ENCODE data around the gene PARD3. TPM values are rescaled to one million over a fixed set of nuclear protein-coding genes. Genes with fewer than 3 reads are reported as not detected.

Gene PARD3
- total RNA-seq, 3 donors from 2014 or later (not counting 1 experiment from before 2014, with no cell fraction given), result 0.14 to 0.49 (median 0.38) TPM

- intact Hi-C loops (cut with micrococcal nuclease), result no loop called here
- H3K27me3 Mint-ChIP-seq (ENCODE audit: low read depth in 2 of 2), result peaks cover 0 to 7% of the 10 kb centered on the region in 2 donors
- Histone ChIP-seq H3K9me3 (ENCODE audit: control insufficient read depth, insufficient read depth, low read length) (no peaks in the 10 kb centered on the region), H3K36me3 (ENCODE audit: control insufficient read depth, insufficient read depth, low read length) (no peaks in the 10 kb centered on the region), H3K27ac (ENCODE audit: low read length) (no peak overlapping the region), H3K4me1 (ENCODE audit: control insufficient read depth, insufficient read depth, low read length) (no peaks in the 10 kb centered on the region), H3K4me3 (ENCODE audit: low read length) (no peak overlapping the region), H3K27me3 (ENCODE audit: control insufficient read depth, insufficient read depth, low read length) (no peaks in the 10 kb centered on the region)
- no peak for DNase-seq
- TF ChIP-seq CTCF (IDR thresholded peaks at IDR 0.05), result no peak
- H3K36me3 Mint-ChIP-seq, result no peaks in the 10 kb centered on the region
- ATAC-seq, result no peak
- no peaks in the 10 kb centered on the region for H3K4me1 Mint-ChIP-seq
- no peaks in the 10 kb centered on the region for H3K9me3 Mint-ChIP-seq
- WGBS (ENCODE audit: insufficient coverage), result 56% methylated on average over 1 of the region's 3 CpGs
- H3K4me3 Mint-ChIP-seq, result no peak overlapping the region
- no peak overlapping the region for H3K27ac Mint-ChIP-seq
These were observed 415.0 kb downstream of the PARD3 start for GRCh38 chr10:34400075-34400474.

GRCh38 chr10:34399013-34399412 lies 416.1 kb downstream of the PARD3 start:
- 74% methylated on average over 6 of the region's 7 CpGs for WGBS (ENCODE audit: insufficient coverage)
- no peaks in the 10 kb centered on the region for H3K4me1 Mint-ChIP-seq

GRCh38 chr10:34397324-34397723 lies 417.8 kb downstream of the PARD3 start:
- ATAC-seq (no peak), DNase-seq (no peak)
- no peaks in the 10 kb centered on the region for H3K36me3 Mint-ChIP-seq
- no peak overlapping the region for H3K4me3 ChIP-seq (ENCODE audit: low read length)
- peaks cover 0 to 7% of the 10 kb centered on the region in 2 donors for H3K27me3 Mint-ChIP-seq (ENCODE audit: low read depth in 2 of 2)
- no peaks in the 10 kb centered on the region for H3K27me3 ChIP-seq (ENCODE audit: control insufficient read depth, insufficient read depth, low read length)
- H3K36me3 ChIP-seq (ENCODE audit: control insufficient read depth, insufficient read depth, low read length), result no peaks in the 10 kb centered on the region
- no peak overlapping the region for H3K27ac Mint-ChIP-seq
- no peaks in the 10 kb centered on the region for H3K4me1 ChIP-seq (ENCODE audit: control insufficient read depth, insufficient read depth, low read length)
- WGBS (ENCODE audit: insufficient coverage), result 83% methylated on average over 1 of the region's 1 CpG
- H3K27ac ChIP-seq (ENCODE audit: low read length), result no peak overlapping the region
- H3K4me1 Mint-ChIP-seq, result no peaks in the 10 kb centered on the region
- intact Hi-C loops (cut with micrococcal nuclease), result no loop called here
- H3K9me3 Mint-ChIP-seq, result no peaks in the 10 kb centered on the region
- no peak overlapping the region for H3K4me3 Mint-ChIP-seq
- no peaks in the 10 kb centered on the region for H3K9me3 ChIP-seq (ENCODE audit: control insufficient read depth, insufficient read depth, low read length)
- no peak for TF ChIP-seq CTCF (IDR thresholded peaks at IDR 0.05)

More at GRCh38 chr10:34399013-34399412, 416.1 kb downstream of the PARD3 start:
- Histone ChIP-seq H3K27me3 (ENCODE audit: control insufficient read depth, insufficient read depth, low read length) (no peaks in the 10 kb centered on the region), H3K4me3 (ENCODE audit: low read length) (no peak overlapping the region), H3K27ac (ENCODE audit: low read length) (no peak overlapping the region), H3K4me1 (ENCODE audit: control insufficient read depth, insufficient read depth, low read length) (no peaks in the 10 kb centered on the region), H3K9me3 (ENCODE audit: control insufficient read depth, insufficient read depth, low read length) (no peaks in the 10 kb centered on the region), H3K36me3 (ENCODE audit: control insufficient read depth, insufficient read depth, low read length) (no peaks in the 10 kb centered on the region)
- no peaks in the 10 kb centered on the region for H3K9me3 Mint-ChIP-seq
- H3K36me3 Mint-ChIP-seq, result no peaks in the 10 kb centered on the region
- H3K27ac Mint-ChIP-seq, result no peak overlapping the region
- peaks cover 0 to 7% of the 10 kb centered on the region in 2 donors for H3K27me3 Mint-ChIP-seq (ENCODE audit: low read depth in 2 of 2)
- DNase-seq (no peak), ATAC-seq (no peak)
- no peak for TF ChIP-seq CTCF (IDR thresholded peaks at IDR 0.05)
- no peak overlapping the region for H3K4me3 Mint-ChIP-seq
- intact Hi-C loops (cut with micrococcal nuclease), result no loop called here

- peaks cover 0 to 7% of the 10 kb centered on the region in 2 donors for H3K27me3 Mint-ChIP-seq (ENCODE audit: low read depth in 2 of 2)
- H3K27ac ChIP-seq (ENCODE audit: low read length), result no peak overlapping the region
- no peak overlapping the region for H3K27ac Mint-ChIP-seq
- 100% methylated on average over 2 of the region's 2 CpGs for WGBS (ENCODE audit: insufficient coverage)
- no peaks in the 10 kb centered on the region for H3K36me3 ChIP-seq (ENCODE audit: control insufficient read depth, insufficient read depth, low read length)
- ATAC-seq (no peak), DNase-seq (no peak)
- H3K4me3 ChIP-seq (ENCODE audit: low read length), result no peak overlapping the region
- intact Hi-C loops (cut with micrococcal nuclease), result no loop called here
- no peaks in the 10 kb centered on the region for H3K9me3 ChIP-seq (ENCODE audit: control insufficient read depth, insufficient read depth, low read length)
- no peaks in the 10 kb centered on the region for H3K27me3 ChIP-seq (ENCODE audit: control insufficient read depth, insufficient read depth, low read length)
- H3K4me1 ChIP-seq (ENCODE audit: control insufficient read depth, insufficient read depth, low read length), result no peaks in the 10 kb centered on the region
- no peak overlapping the region for H3K4me3 Mint-ChIP-seq
- TF ChIP-seq CTCF (IDR thresholded peaks at IDR 0.05), result no peak
- no peaks in the 10 kb centered on the region for H3K4me1 Mint-ChIP-seq
- no peaks in the 10 kb centered on the region for H3K9me3 Mint-ChIP-seq
- no peaks in the 10 kb centered on the region for H3K36me3 Mint-ChIP-seq
These were observed 418.4 kb downstream of the PARD3 start for GRCh38 chr10:34396663-34397062.
